IMR-90 (cell line): ENCODE measurements around the gene CNIH2. TPM values are rescaled to one million over a fixed set of nuclear protein-coding genes. Genes with fewer than 3 reads are reported as not detected.
A peak's percentile ranks its signal among the peaks of the same experiment; 100 is the strongest.

Experiments
- ATAC-seq: fragments of 200-7000 bp; cut with Tn5 transposase; 2 replicates; pipeline ENCODE4 v1.9.1; 2020; ENCODE audit warnings: low read depth, mild to moderate bottlenecking, moderate library complexity
- BruUV-seq: library from RNA; stranded (reverse); fragments of 400-500 nt; replicated peaks from 2 replicates; lab custom pipeline; 2021; lab: Mats Ljungman, UMichigan
- CTCF ChIA-PET: fragments of 300-600 bp; formaldehyde crosslinking; extraction: SDS; loops from one replicate; lab custom pipeline; 2021; ENCODE audit warnings: antibody characterized with exemption; lab: Yijun Ruan, JAX
- POLR2A ChIA-PET: fragments of 300-600 bp; sonication (Branson Sonifier 250); formaldehyde crosslinking; loops from one replicate; lab custom pipeline; 2022; ENCODE audit warnings: antibody characterized with exemption; ENCODE audit not compliant: unreplicated experiment; lab: Charles Lee
- DNase-seq: peaks from one replicate; pipeline ENCODE4 v3.0.0; 2013
- H2AFZ ChIP-seq: replicated peaks from 2 replicates; pipeline ENCODE3; 2013; ENCODE audit warnings: low read length, mild to moderate bottlenecking; ENCODE audit not compliant: poor library complexity
- H2AK5ac ChIP-seq: 2 replicates; pipeline ENCODE4 v1.6.1; 2013; ENCODE audit warnings: low read depth, low read length, inconsistent platforms
- H2AK9ac ChIP-seq: replicated peaks from 2 replicates; pipeline ENCODE3; 2013; ENCODE audit warnings: mild to moderate bottlenecking, low read depth, low read length, moderate library complexity; ENCODE audit not compliant: poor library complexity
- H2BK120ac ChIP-seq: 2 replicates; pipeline ENCODE4 v1.6.1; 2013; ENCODE audit warnings: low read depth, low read length, inconsistent platforms
- H2BK15ac ChIP-seq: 3 replicates; pipeline ENCODE4 v1.6.1; 2013; ENCODE audit warnings: low read depth, low read length, inconsistent platforms
- H2BK20ac ChIP-seq: 2 replicates; pipeline ENCODE4 v1.6.1; 2013; ENCODE audit warnings: low read depth, mild to moderate bottlenecking, inconsistent platforms, low read length, moderate library complexity
- H2BK5ac ChIP-seq: 2 replicates; pipeline ENCODE4 v1.6.1; 2013; ENCODE audit warnings: mild to moderate bottlenecking, low read depth, low read length, inconsistent platforms; ENCODE audit not compliant: poor library complexity, severe bottlenecking
- H3K14ac ChIP-seq: replicated peaks from 2 replicates; pipeline ENCODE4 v1.6.1; 2013; ENCODE audit warnings: low read depth, low read length, inconsistent platforms
- H3K18ac ChIP-seq: 2 replicates; pipeline ENCODE4 v1.6.1; 2013; ENCODE audit warnings: low read depth, low read length, control low read depth
- H3K23ac ChIP-seq: 2 replicates; pipeline ENCODE4 v1.6.1; 2013; ENCODE audit warnings: low read depth, low read length, inconsistent platforms
- H3K27ac ChIP-seq: 2 replicates; pipeline ENCODE4 v1.5.1; 2013; ENCODE audit warnings: mild to moderate bottlenecking, control low read depth, low read length; ENCODE audit not compliant: insufficient read depth
- H3K27me3 ChIP-seq: 2 replicates; pipeline ENCODE4 v1.6.1; 2013; ENCODE audit warnings: low read length; ENCODE audit not compliant: control insufficient read depth, insufficient read depth
- H3K36me3 ChIP-seq: 2 replicates; pipeline ENCODE4 v1.6.1; 2013; ENCODE audit warnings: low read length, mixed read lengths; ENCODE audit not compliant: control insufficient read depth, insufficient read depth
- H3K4ac ChIP-seq: 2 replicates; pipeline ENCODE4 v1.6.1; 2013; ENCODE audit warnings: low read depth, low read length, inconsistent platforms
- H3K4me1 ChIP-seq: 2 replicates; pipeline ENCODE4 v1.6.1; 2013; ENCODE audit warnings: low read length, mixed read lengths; ENCODE audit not compliant: control insufficient read depth, insufficient read depth
- H3K4me2 ChIP-seq: 2 replicates; pipeline ENCODE4 v1.6.1; 2013; ENCODE audit warnings: low read depth, mild to moderate bottlenecking, control low read depth, low read length, moderate library complexity
- H3K4me3 ChIP-seq: 2 replicates; pipeline ENCODE4 v1.5.1; 2013; ENCODE audit warnings: low read depth, mild to moderate bottlenecking, control low read depth, low read length, moderate library complexity; ENCODE audit not compliant: insufficient read depth
- H3K56ac ChIP-seq: 2 replicates; pipeline ENCODE4 v1.6.1; 2013; ENCODE audit warnings: low read length, inconsistent platforms; ENCODE audit not compliant: insufficient read depth; ENCODE audit errors: extremely low read depth
- H3K79me1 ChIP-seq, 2 experiments: 2 replicates each; pipeline ENCODE4 v1.6.1; 2013; ENCODE audit warnings: low read length in 2 of 2, inconsistent platforms in 1 of 2, low read depth in 1 of 2
- H3K9ac ChIP-seq: 2 replicates; pipeline ENCODE4 v1.6.1; 2013; ENCODE audit warnings: low read depth, low read length, control low read depth
- H3K9me1 ChIP-seq: 2 replicates; pipeline ENCODE4 v1.6.1; 2013; ENCODE audit warnings: low read length, inconsistent platforms; ENCODE audit not compliant: insufficient read depth
- H3K9me3 ChIP-seq: 2 replicates; pipeline ENCODE4 v1.6.1; 2013; ENCODE audit warnings: low read length; ENCODE audit not compliant: control insufficient read depth, insufficient read depth
- H4K20me1 ChIP-seq: 2 replicates; pipeline ENCODE4 v1.6.1; 2013; ENCODE audit warnings: low read length, inconsistent platforms; ENCODE audit not compliant: insufficient read depth
- H4K5ac ChIP-seq: 2 replicates; pipeline ENCODE4 v1.6.1; 2013; ENCODE audit warnings: mild to moderate bottlenecking, low read depth, low read length, control low read depth
- H4K8ac ChIP-seq, 2 experiments: 2 replicates each; pipeline ENCODE4 v1.6.1; 2013; ENCODE audit warnings: low read depth in 2 of 2, low read length in 2 of 2, control low read depth in 1 of 2, inconsistent platforms in 1 of 2
- H4K91ac ChIP-seq: 2 replicates; pipeline ENCODE4 v1.6.1; 2013; ENCODE audit warnings: low read depth, low read length, inconsistent platforms; ENCODE audit not compliant: insufficient read depth
- CEBPB ChIP-seq: IDR thresholded peaks from 2 replicates; pipeline ENCODE4 v1.6.1; 2012; ENCODE audit warnings: low read depth, low read length, improper control_type of control experiment
- CHD1 ChIP-seq: IDR thresholded peaks from 2 replicates; pipeline ENCODE4 v1.6.1; 2012; ENCODE audit warnings: low read depth, low read length, improper control_type of control experiment
- CTCF ChIP-seq: conservative IDR thresholded peaks from 2 replicates; pipeline ENCODE4 v1.5.1; 2012; ENCODE audit warnings: mild to moderate bottlenecking, low read depth, low read length, improper control_type of control experiment
- ELK1 ChIP-seq: fragments of 150-350 bp; IDR thresholded peaks from 2 replicates; pipeline ENCODE4 v1.6.1; 2016; ENCODE audit warnings: low read depth, mild to moderate bottlenecking, low read length, moderate library complexity, borderline replicate concordance
- FOS ChIP-seq: fragments of 150-350 bp; IDR thresholded peaks from 2 replicates; pipeline ENCODE4 v1.6.1; 2016; ENCODE audit warnings: low read depth, low read length
- MAFK ChIP-seq: IDR thresholded peaks from 2 replicates; pipeline ENCODE4 v1.6.1; 2012; ENCODE audit warnings: low read depth, low read length, improper control_type of control experiment
- MAZ ChIP-seq: IDR thresholded peaks from 2 replicates; pipeline ENCODE4 v1.6.1; 2012; ENCODE audit warnings: low read depth, mild to moderate bottlenecking, low read length, improper control_type of control experiment, moderate library complexity, borderline replicate concordance
- MXI1 ChIP-seq: IDR thresholded peaks from 2 replicates; pipeline ENCODE4 v1.6.1; 2012; ENCODE audit warnings: low read depth, mild to moderate bottlenecking, low read length, moderate library complexity, borderline replicate concordance
- NFE2L2 ChIP-seq: fragments of 150-350 bp; IDR thresholded peaks from 2 replicates; pipeline ENCODE4 v1.6.1; 2016; ENCODE audit warnings: low read depth, mild to moderate bottlenecking, low read length
- POLR2A ChIP-seq: IDR thresholded peaks from 2 replicates; pipeline ENCODE4 v1.6.1; 2012; ENCODE audit warnings: mild to moderate bottlenecking, low read depth, low read length
- RAD21 ChIP-seq: IDR thresholded peaks from 2 replicates; pipeline ENCODE4 v1.6.1; 2012; ENCODE audit warnings: low read length, improper control_type of control experiment
- RCOR1 ChIP-seq: IDR thresholded peaks from 2 replicates; pipeline ENCODE4 v1.6.1; 2012; ENCODE audit warnings: mild to moderate bottlenecking, low read length, improper control_type of control experiment; ENCODE audit not compliant: insufficient replicate concordance
- RFX5 ChIP-seq: IDR thresholded peaks from 2 replicates; pipeline ENCODE4 v1.8.0; 2012; ENCODE audit warnings: low read depth, mild to moderate bottlenecking, low read length, moderate library complexity
- SMC3 ChIP-seq: fragments of 150-350 bp; IDR thresholded peaks from 2 replicates; pipeline ENCODE4 v1.6.1; 2016; ENCODE audit warnings: low read depth, mild to moderate bottlenecking, antibody characterized with exemption, low read length, moderate library complexity
- USF2 ChIP-seq: fragments of 150-350 bp; IDR thresholded peaks from 2 replicates; pipeline ENCODE4 v1.6.1; 2017; ENCODE audit warnings: mild to moderate bottlenecking, antibody characterized with exemption, low read length, low read depth
- WGBS, 2 experiments: methylation state at CpG; one replicate each; pipeline versions ENCODE4 v1.1.5 to v1.1.7; 2013; ENCODE audit warnings: missing lambda C conversion rate in 2 of 2; ENCODE audit not compliant: insufficient read length in 1 of 2; ENCODE audit errors: extremely low coverage in 2 of 2; 5-methylcytosine and 5-hydroxymethylcytosine counted together
- dilution Hi-C: fragments of 300-500 bp; cut with HindIII; formaldehyde crosslinking; loops from one replicate; pipeline ENCODE4 v1.14.3; 2018; ENCODE audit warnings: low sequenced_read_pairs; ENCODE audit not compliant: unreplicated experiment
- in situ Hi-C: fragments of 300-500 bp; cut with MboI; formaldehyde crosslinking; loops from 3 replicates; pipeline ENCODE4 v1.14.3; 2019; ENCODE audit warnings: low sequenced_read_pairs, inconsistent platforms, mixed read lengths
- intact Hi-C: fragments of 100-400 bp; cut with micrococcal nuclease; formaldehyde crosslinking; loops from 2 replicates; pipeline ENCODE4 v1.10.0; 2022
- polyA plus RNA-seq, 3 experiments: library from polyadenylated mRNA; depleted of rRNA; stranded (reverse); fragments of >200 nt; gene quantifications; 2 replicates each; pipeline ENCODE4 v1.2.3, GENCODE V29; 2012; ENCODE audit warnings: low replicate concordance in 1 of 3
- total RNA-seq: library from RNA; depleted of rRNA; stranded (reverse); fragments of >200 nt; gene quantifications from 2 replicates; pipeline ENCODE4 v1.2.3, GENCODE V29; 2012

CNIH2 gene
- total and polyA plus RNA-seq, 2 of the 4 experiments (the other 2 are of a cell fraction): 0.54 to 3.4 TPM

- no peak overlapping the region for H3K18ac ChIP-seq
- DNase-seq (no peak), ATAC-seq (no peak)
- dilution Hi-C loops: no loop called here
- H3K4me1 ChIP-seq: peaks cover 14% of the 10 kb centered on the region
- peak overlapping the region in 1 of 2 experiments; percentile 48; a peak in 1 of 4 replicates for H4K8ac ChIP-seq
- H4K20me1 ChIP-seq: peaks cover 36% of the 10 kb centered on the region
- peak overlapping the region; percentile 63; the same call in 1 of the 2 replicates for H3K4me3 ChIP-seq
- H3K27me3 ChIP-seq: peaks cover 4% of the 10 kb centered on the region
- ChIA-PET POLR2A (interaction anchor here (0.7 to 2.9 kb wide), 5 partner anchors 16 to 486 kb away, joined by 3 to 23 read pairs (median 5); partner anchors contain the start of gene RIN1), CTCF (interaction anchor here (0.5 to 2.4 kb wide), 13 partner anchors 11 to 123 kb away, joined by 3 to 17 read pairs (median 4); partner anchors contain the start of genes B4GAT1, BRMS1 and RIN1)
- H3K56ac ChIP-seq: no peak overlapping the region
- intact Hi-C loops: loop anchor here (1.0 kb wide), 1 partner anchor 75 kb away; no protein-coding TSS in a partner anchor
- no TSS peak for BruUV-seq
- H4K5ac ChIP-seq: no peak overlapping the region
- no peak overlapping the region; the same call in 2 of the 3 replicates for H2BK15ac ChIP-seq
- H3K79me1 ChIP-seq: peaks cover 0 to 30% of the 10 kb centered on the region in 2 experiments; a peak in 2 of 4 replicates
- H2AK9ac ChIP-seq: peak overlapping the region; percentile 20
- no peak overlapping the region; the same call in 1 of the 2 replicates for H4K91ac ChIP-seq
- peak overlapping the region; percentile 38 for H2AFZ ChIP-seq
- H3K9me1 ChIP-seq: no peaks in the 10 kb centered on the region
- no peak overlapping the region for H3K9ac ChIP-seq
- H2BK20ac ChIP-seq: no peak overlapping the region
- no peaks in the 10 kb centered on the region for H3K36me3 ChIP-seq
- no peak overlapping the region for H3K23ac ChIP-seq
- H3K9me3 ChIP-seq: no peaks in the 10 kb centered on the region
- no peak overlapping the region for H2BK120ac ChIP-seq
- H2BK5ac ChIP-seq: no peak overlapping the region
- WGBS, 2 experiments: 18% methylated on average over 12 of the region's 26 CpGs; no CpG with 5 or more reads in 1 of the 2 experiments
- in situ Hi-C loops: no loop called here
- no peak overlapping the region for H3K27ac ChIP-seq
- no peak overlapping the region; the same call in 1 of the 2 replicates for H3K4me2 ChIP-seq
- no peak overlapping the region for H3K14ac ChIP-seq
- H3K4ac ChIP-seq: no peak overlapping the region
- H2AK5ac ChIP-seq: 0 out of 2 replicates have a peak overlapping the region, but pooled peaks have one; percentile 21
- no peak for TF ChIP-seq SMC3
- no peak for TF ChIP-seq USF2
- no peak for TF ChIP-seq POLR2A
- no peak for TF ChIP-seq RCOR1
- no peak for TF ChIP-seq CEBPB
- no peak for TF ChIP-seq CHD1
- TF ChIP-seq NFE2L2: no peak
- no peak for TF ChIP-seq MAZ
- TF ChIP-seq CTCF: no peak
- TF ChIP-seq FOS: no peak
- no peak for TF ChIP-seq ELK1
- TF ChIP-seq MAFK: no peak
- no peak for TF ChIP-seq RAD21
- TF ChIP-seq MXI1: no peak
- TF ChIP-seq RFX5: no peak
Observed at GRCh38 chr11:66311470-66311964, 33.5 kb downstream of the CNIH2 start.
